ENCODE results near the gene DCAF17.
A peak's percentile ranks its signal among the peaks of the same experiment; 100 is the strongest.
"Not testable (repeated sequence)": the region's sequence is repeated elsewhere in the genome, so short reads cannot be mapped to it uniquely, and the experiment has no call there.

DCAF17 gene

DNA sequence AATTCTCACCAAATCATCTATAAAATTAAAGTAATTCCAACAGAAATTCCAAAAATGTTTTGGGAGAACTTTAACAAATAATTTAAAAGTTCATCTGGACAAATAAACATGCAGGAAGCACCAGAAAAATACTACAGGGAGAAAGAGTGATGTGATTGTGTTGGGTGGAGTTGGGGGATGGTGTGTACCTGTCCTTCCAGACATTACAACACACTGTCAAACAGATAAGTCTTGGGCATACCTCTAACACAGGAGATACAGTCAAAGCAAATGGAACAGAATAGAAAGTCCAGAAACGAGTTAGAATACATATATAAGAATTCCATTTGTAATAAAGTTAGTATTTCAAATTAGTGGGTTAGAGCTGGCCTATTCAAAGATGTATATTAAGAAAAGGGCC lies 22.8 kb upstream of the DCAF17 start:
- no peak for DNase-seq

- no peak for DNase-seq
These were observed 22.1 kb upstream of the DCAF17 start for GRCh38 chr2:171411791-171412483.

DNA sequence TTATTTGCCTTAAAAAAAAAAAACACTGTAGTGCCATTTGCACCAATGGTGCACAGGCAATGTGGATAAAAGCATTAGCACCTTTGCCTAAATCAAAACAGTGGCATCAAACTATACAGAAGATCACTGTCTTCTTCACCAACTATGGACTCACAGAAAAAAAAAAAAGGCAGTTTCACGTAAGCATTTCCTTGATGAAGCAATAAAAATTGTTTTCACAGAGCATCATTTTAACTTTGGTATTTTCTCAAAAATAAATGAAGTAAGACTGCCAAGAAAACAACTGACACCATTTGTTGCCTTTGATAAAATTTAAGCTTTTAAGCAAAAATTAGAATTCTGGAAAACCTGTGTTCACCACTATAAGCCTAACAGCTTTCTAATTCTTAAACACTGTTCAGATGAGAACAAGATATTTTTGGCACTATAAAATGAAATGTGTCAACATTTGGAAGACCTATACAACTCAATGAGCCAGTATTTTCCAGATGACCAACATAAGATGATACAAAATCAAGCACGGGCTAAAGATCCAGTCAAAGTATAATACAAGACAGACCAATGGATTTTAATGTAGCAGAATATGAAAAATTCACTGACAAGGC lies 21.4 kb upstream of the DCAF17 start:
- DNase-seq: no peak

- DNase-seq: not testable (repeated sequence)
These were observed 19.4 kb upstream of the DCAF17 start for GRCh38 chr2:171414645-171415044.

DNA sequence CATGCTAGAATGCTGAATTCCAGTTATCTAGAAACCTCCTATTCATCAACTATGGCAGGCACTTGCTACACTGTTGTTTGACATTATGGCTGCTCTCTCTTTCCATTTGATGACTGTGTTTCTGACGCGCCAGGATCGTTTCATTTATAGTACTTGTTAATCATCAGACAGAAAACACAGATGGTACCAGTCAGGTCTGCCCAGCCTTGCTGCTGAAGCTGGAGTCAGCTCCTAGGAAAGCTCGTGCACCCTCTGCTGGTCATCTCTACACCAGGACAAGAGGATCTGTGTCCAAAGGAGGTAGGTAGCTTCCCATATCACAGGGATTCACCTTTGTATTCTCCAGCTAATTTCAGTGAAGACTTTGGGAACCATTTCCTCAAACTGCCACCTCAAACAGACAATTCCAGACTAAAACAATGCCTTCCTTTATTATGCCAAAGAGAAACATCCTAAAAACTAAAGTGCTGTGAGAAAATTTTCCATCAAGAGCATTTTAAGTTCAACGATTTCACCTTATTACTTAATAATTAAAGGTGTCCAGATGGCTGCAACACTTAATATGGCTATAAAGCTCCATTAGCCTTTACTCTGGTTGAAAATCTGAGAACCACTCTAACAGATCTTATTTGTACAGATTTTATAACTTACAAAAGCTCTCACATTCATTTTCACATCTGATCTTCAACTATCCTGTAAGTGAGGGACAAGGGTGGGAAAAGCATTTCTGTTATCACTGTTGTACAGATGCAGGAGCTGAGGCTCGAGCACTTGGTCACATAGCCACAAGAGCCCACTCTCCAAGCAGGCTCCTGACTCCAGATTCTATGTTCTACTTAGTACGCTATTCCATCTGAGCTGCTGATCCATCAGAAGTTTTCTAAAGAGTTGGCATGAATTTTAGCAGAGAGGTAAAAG lies 17.8 kb upstream of the DCAF17 start:
- DNase-seq: peak; percentile 90

DNA sequence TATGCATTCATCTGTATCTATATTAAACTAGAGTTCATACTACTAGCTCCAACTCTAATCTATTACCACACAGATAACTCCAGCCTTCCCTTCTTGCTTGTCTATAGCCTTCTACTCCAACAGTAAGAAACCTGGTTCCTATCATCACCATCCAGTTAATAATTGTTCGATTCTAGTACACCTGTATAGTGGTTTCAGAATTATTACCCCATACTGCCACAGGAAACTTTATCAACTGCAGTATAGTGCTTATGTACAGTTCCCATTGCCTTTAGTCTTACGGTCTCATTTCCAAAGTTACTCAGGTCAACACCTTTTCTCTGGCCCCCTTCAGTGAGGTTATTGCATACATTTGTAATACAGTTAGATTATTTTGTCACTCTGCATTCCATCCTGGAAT lies 14.7 kb upstream of the DCAF17 start:
- DNase-seq: no peak

GRCh38 chr2:171420728-171421563 lies 13.1 kb upstream of the DCAF17 start:
- no peak for DNase-seq

- not testable (repeated sequence) for DNase-seq
These were observed 11.1 kb upstream of the DCAF17 start for GRCh38 chr2:171422710-171423495.

DNA sequence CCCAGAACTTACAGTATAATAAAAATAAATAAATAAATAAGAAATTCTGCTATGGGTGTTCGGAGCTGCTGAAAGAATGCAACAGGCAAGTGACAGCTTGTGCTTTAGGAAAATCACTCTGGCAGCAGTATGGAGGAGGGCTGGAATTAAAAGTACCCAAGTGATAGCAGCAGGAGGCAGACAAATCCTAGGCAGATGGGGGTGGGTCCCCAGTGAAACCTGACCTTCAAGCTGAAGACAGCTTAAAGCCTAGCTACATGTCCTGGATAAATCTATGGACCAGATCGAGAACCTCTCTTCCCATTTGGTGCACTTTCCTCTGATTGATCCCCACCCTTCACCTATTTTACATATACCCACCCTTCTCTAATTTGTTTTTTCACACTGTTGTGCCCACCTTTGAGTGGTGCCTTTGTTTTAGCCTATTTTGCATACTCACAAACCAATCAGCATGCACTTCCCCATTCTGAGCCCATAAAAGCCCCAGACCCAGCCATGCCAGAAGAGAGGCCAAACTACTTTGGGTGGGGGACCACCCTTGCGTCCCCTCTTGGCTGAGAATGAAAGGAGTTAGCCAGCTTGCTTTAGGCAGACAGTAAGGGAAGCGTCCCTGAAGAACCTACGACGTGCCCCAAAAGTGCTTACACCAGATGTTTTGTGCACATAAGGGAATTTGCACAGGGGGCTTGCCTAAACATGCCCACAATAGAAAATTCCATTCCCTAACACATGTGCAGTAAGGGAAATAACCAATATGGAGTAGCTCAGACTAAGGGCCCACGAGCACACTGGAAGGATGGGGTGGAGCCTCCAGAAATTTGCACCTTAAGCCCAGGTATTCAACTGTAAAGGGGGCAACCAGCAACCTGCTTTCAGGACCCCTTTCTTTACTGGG lies 3.3 kb upstream of the DCAF17 start:
- no peak for DNase-seq

GRCh38 chr2:171431677-171432167 lies 2.3 kb upstream of the DCAF17 start:
- DNase-seq: no peak

- no peak for DNase-seq
These were observed 1.6 kb upstream of the DCAF17 start for GRCh38 chr2:171432206-171432968.

DNA sequence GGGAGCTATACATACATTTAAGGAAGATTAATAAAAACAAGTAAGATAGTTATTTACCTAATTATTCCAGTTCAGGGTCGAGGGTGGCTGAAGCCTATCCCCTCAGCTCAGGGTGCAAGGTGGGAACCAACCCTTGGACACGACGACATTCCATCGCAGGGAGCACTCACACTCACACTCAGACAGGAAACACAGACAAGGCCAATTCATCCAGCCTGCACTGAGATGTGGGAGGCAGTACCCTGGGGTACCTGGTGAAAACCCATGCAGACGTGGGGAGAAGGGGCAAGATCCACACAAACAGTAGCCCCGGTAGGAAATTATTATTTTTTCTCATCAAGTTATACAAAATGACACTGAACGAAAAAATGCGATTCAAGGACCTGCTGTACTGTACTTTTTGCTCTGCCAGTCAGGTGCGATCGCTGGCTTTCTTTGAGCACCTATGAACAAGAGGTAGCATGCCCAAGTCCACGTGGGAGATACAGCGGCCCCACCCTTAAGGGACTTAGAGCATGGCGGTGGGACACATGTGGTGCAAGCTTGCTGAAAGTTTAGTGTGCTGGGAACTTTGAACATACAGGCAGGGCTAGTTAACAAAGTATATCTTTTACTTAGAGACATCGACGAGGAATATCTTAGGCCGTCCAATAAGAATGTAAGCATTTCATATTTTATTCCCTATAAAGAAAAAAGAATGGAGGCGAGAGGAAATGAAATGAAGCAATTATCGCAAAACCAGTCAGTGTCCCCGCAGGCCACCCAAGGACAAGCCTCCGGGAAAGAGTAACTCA lies 860 bp upstream of the DCAF17 start:
- peak; percentile 73 for DNase-seq

DNA sequence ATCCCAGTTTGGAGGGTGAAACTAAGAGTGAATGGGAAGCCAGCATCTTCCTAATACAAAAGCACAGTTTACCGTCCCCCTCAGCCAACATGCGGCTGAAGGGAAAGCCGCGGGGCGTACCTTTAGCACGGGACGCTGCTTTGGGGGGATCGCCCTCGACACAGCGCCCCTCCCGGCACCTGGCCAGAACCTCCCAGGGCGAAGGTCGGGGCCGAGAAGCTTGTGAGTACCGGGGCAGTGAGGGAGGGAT lies 338 bp upstream of the DCAF17 start, which contains the start of gene METTL8:
METTL8 (minus strand) TSS at position 228 of the 250 bp plus-strand sequence. CDS start 41,805 bp downstream, outside the sequence.
- no peak for DNase-seq

- DNase-seq: no peak
These were observed 2.3 kb downstream of the DCAF17 start for GRCh38 chr2:171436307-171436706.

DNA sequence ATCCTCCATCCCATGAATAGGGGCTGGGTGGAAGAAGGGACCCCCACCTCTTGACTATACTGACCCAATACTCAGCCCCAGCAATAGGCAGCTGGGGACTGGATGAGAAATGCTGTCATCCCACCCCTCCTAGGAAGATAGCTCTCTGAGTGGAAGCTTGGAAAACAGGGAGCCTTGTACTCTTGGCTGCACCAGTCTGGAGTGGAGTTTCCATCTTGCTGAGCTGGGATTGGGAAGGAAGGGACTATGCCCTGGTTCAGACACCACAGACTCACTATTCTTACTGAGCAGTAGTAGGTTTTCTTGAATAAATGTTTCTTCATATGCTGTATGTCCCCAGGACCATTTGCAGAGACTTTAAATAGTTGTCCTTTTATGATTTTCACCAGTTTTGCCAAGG lies 7.4 kb downstream of the DCAF17 start:
- DNase-seq: no peak

- no peak for DNase-seq
These were observed 13.6 kb downstream of the DCAF17 start for GRCh38 chr2:171447675-171448074.

- no peak for DNase-seq
These were observed 17.0 kb downstream of the DCAF17 start for GRCh38 chr2:171451074-171451473.

DNA sequence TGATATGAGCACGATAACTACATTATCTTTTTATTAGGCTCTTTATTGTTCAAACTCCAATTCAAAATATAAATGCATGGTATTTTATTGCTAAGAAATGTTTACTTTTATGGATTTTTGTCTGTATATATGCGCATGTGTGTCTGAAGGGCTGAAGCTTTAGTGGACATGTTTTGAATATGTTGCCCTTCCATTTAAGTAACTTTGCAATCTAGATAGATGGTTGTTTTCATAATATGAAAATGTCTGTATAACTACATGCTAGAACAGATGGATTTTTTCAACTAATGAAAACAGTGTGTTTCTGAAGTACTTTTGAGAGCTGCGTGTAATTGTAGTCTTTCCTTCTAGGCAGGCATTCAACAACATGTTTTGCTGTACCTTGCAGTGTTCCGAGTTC lies 18.7 kb downstream of the DCAF17 start:
- DNase-seq: no peak

- DNase-seq: no peak
These were observed 25.5 kb downstream of the DCAF17 start for GRCh38 chr2:171459498-171459897.

Measured in activated CD4-positive, alpha-beta T cell treated with anti-CD3 and anti-CD28 coated beads for 48 hours (primary cell).